Vagina (tissue), 2 donors: ENCODE results near the gene FGB. TPM values are rescaled to one million over a fixed set of nuclear protein-coding genes. Genes with fewer than 3 reads are reported as not detected.
A peak's percentile ranks its signal among the peaks of the same experiment; 100 is the strongest.

Experiments
- DNase-seq, 2 donors: peaks; one replicate each; pipeline ENCODE4 v3.0.0-alpha.2; 2017; ENCODE audit errors: extremely low spot score in 2 of 2
- H3K27ac ChIP-seq: fragments of 200-600 bp; sonication (generic); one replicate; pipeline ENCODE4 v1.5.1; 2019
- H3K27me3 ChIP-seq: fragments of 200-600 bp; sonication (generic); one replicate; pipeline ENCODE4 v1.5.1; 2019
- H3K36me3 ChIP-seq, 2 donors: fragments of 200-600 bp; sonication (generic); one replicate each; pipeline ENCODE4 v1.5.1; 2017 to 2019
- H3K4me1 ChIP-seq: fragments of 200-600 bp; sonication (generic); one replicate; pipeline ENCODE4 v1.5.1; 2019
- H3K4me3 ChIP-seq, 2 donors: fragments of 200-600 bp; sonication (generic); 1 replicate in 1 of 2; 2 replicates in 1 of 2; pipeline ENCODE4 v1.5.1; 2016 to 2019
- H3K9me3 ChIP-seq: fragments of 200-600 bp; sonication (generic); one replicate; pipeline ENCODE4 v1.5.1; 2019
- CTCF ChIP-seq, 3 experiments: fragments of 450-650 bp in 2 of 3; fragments of 200-600 bp in 1 of 3; sonication (generic) in 1 of 3; IDR thresholded peaks; one replicate each; pipeline ENCODE4 v1.5.1; 2017 to 2019; ENCODE audit warnings: antibody characterized with exemption in 3 of 3, mild to moderate bottlenecking in 2 of 3, moderate library complexity in 2 of 3
- POLR2A ChIP-seq, 2 donors: fragments of 450-650 bp; IDR thresholded peaks; one replicate each; pipeline ENCODE4 v1.6.1; 2017; ENCODE audit warnings: antibody characterized with exemption in 2 of 2, mild to moderate bottlenecking in 2 of 2, moderate library complexity in 2 of 2
- POLR2AphosphoS5 ChIP-seq, 2 donors: sonication (generic); formaldehyde crosslinking; IDR thresholded peaks; one replicate each; pipeline ENCODE4 v1.9.0; 2017; ENCODE audit warnings: antibody characterized with exemption in 2 of 2, mild to moderate bottlenecking in 2 of 2, low read depth in 1 of 2; ENCODE audit not compliant: insufficient read depth in 1 of 2
- intact Hi-C: fragments of 100-400 bp; cut with DNase I; formaldehyde crosslinking; loops from one replicate; pipeline ENCODE4 v1.15.1; 2023
- total RNA-seq: library from RNA; depleted of rRNA; stranded (reverse); fragments of >200 nt; gene quantifications from one replicate; pipeline ENCODE4 v1.2.3, GENCODE V29; 2016

The FGB gene
- total RNA-seq, 1 donor from 2014 or later: not detected

- peak in 1 of 3 experiments; percentile 12 for TF ChIP-seq CTCF (IDR thresholded peaks at IDR 0.05)
- TF ChIP-seq POLR2A (IDR thresholded peaks at IDR 0.05): no peak
- Histone ChIP-seq H3K9me3 (no peaks in the 10 kb centered on the region), H3K27me3 (no peaks in the 10 kb centered on the region), H3K4me1 (no peaks in the 10 kb centered on the region), H3K36me3 (no peaks in the 10 kb centered on the region), H3K27ac (no peak overlapping the region), H3K4me3 (no peak overlapping the region)
- intact Hi-C loops: no loop called here
- DNase-seq: no peak
These were observed 3.1 kb upstream of the FGB start for GRCh38 chr4:154559494-154560418.

- no peak for DNase-seq
- no peaks in the 10 kb centered on the region for H3K36me3 ChIP-seq
- no peak for TF ChIP-seq POLR2AphosphoS5 (IDR thresholded peaks at IDR 0.05; ENCODE audit: insufficient read depth in 1 of 2, low read depth in 1 of 2)
- TF ChIP-seq POLR2A (IDR thresholded peaks at IDR 0.05): no peak
- no peak for TF ChIP-seq CTCF (IDR thresholded peaks at IDR 0.05)
- H3K4me3 ChIP-seq: no peak overlapping the region
- no peak overlapping the region for H3K27ac ChIP-seq
- no peaks in the 10 kb centered on the region for H3K4me1 ChIP-seq
- H3K9me3 ChIP-seq: no peaks in the 10 kb centered on the region
- no peaks in the 10 kb centered on the region for H3K27me3 ChIP-seq
- intact Hi-C loops: no loop called here
These were observed 2.4 kb upstream of the FGB start for GRCh38 chr4:154560419-154560801.

GRCh38 chr4:154560824-154561231 is 2.0 kb upstream of the FGB start:
- Histone ChIP-seq H3K4me3 (no peak overlapping the region), H3K4me1 (no peaks in the 10 kb centered on the region), H3K27me3 (no peaks in the 10 kb centered on the region), H3K27ac (no peak overlapping the region), H3K36me3 (no peaks in the 10 kb centered on the region), H3K9me3 (no peaks in the 10 kb centered on the region)
- no peak for DNase-seq
- intact Hi-C loops: no loop called here
- TF ChIP-seq CTCF (IDR thresholded peaks at IDR 0.05) (no peak), POLR2A (IDR thresholded peaks at IDR 0.05) (no peak), POLR2AphosphoS5 (IDR thresholded peaks at IDR 0.05; ENCODE audit: insufficient read depth in 1 of 2, low read depth in 1 of 2) (no peak)

GRCh38 chr4:154564311-154564710 is 1.5 kb downstream of the FGB start:
- no peaks in the 10 kb centered on the region for H3K4me1 ChIP-seq
- intact Hi-C loops: no loop called here
- no peak for DNase-seq
- no peak overlapping the region for H3K4me3 ChIP-seq
- TF ChIP-seq CTCF (IDR thresholded peaks at IDR 0.05) (no peak), POLR2AphosphoS5 (IDR thresholded peaks at IDR 0.05; ENCODE audit: insufficient read depth in 1 of 2, low read depth in 1 of 2) (no peak), POLR2A (IDR thresholded peaks at IDR 0.05) (no peak)
- no peaks in the 10 kb centered on the region for H3K27me3 ChIP-seq
- no peaks in the 10 kb centered on the region for H3K9me3 ChIP-seq
- no peak overlapping the region for H3K27ac ChIP-seq
- H3K36me3 ChIP-seq: no peaks in the 10 kb centered on the region

GRCh38 chr4:154565704-154566103 is 2.9 kb downstream of the FGB start:
- intact Hi-C loops: no loop called here
- DNase-seq: no peak
- no peaks in the 10 kb centered on the region for H3K9me3 ChIP-seq
- TF ChIP-seq POLR2AphosphoS5 (IDR thresholded peaks at IDR 0.05; ENCODE audit: insufficient read depth in 1 of 2, low read depth in 1 of 2) (no peak), POLR2A (IDR thresholded peaks at IDR 0.05) (no peak)
- H3K27me3 ChIP-seq: no peaks in the 10 kb centered on the region
- no peak overlapping the region for H3K4me3 ChIP-seq
- H3K36me3 ChIP-seq: no peaks in the 10 kb centered on the region
- H3K4me1 ChIP-seq: no peaks in the 10 kb centered on the region
- no peak overlapping the region for H3K27ac ChIP-seq
